HepG2 (cell line): ENCODE data around the gene C20orf96. TPM values are rescaled to one million over a fixed set of nuclear protein-coding genes. Genes with fewer than 3 reads are reported as not detected.

ENCODE experiments used
- AGO1 ChIP-seq: fragments of 200-400 bp; formaldehyde crosslinking; IDR thresholded peaks from 2 replicates; pipeline ENCODE4 v1.6.1; 2017; ENCODE audit warnings: mild to moderate bottlenecking, low read depth, low read length, moderate library complexity; ENCODE audit not compliant: poor library complexity, severe bottlenecking
- CAMTA2 ChIP-seq: sonication (generic); formaldehyde crosslinking; IDR thresholded peaks from 2 replicates; pipeline ENCODE4 v1.4.0; 2020; ENCODE audit warnings: mild to moderate bottlenecking, missing genetic modification reagents, borderline replicate concordance
- EEA1 ChIP-seq: sonication (generic); formaldehyde crosslinking; IDR thresholded peaks from 2 replicates; pipeline ENCODE4 v1.5.1; 2020; ENCODE audit warnings: mild to moderate bottlenecking, missing genetic modification reagents, borderline replicate concordance
- HNF4G ChIP-seq, 2 experiments: sonication (generic) in 1 of 2; formaldehyde crosslinking in 1 of 2; IDR thresholded peaks; 2 replicates each; pipeline versions ENCODE4 v1.4.0 to v1.6.1; 2011 to 2020; ENCODE audit warnings: borderline replicate concordance in 2 of 2, low read depth in 2 of 2, mild to moderate bottlenecking in 2 of 2, low read length in 1 of 2, missing genetic modification reagents in 1 of 2, moderate library complexity in 1 of 2
- IRF2 ChIP-seq: IDR thresholded peaks from 2 replicates; pipeline ENCODE4 v1.6.1; 2018; ENCODE audit warnings: missing genetic modification reagents, missing compliant biosample characterization
- JUN ChIP-seq: sonication (generic); formaldehyde crosslinking; IDR thresholded peaks from 2 replicates; pipeline ENCODE4 v1.4.0; 2020; ENCODE audit warnings: mild to moderate bottlenecking, missing genetic modification reagents
- KLF16 ChIP-seq, 2 experiments: sonication (generic) in 1 of 2; formaldehyde crosslinking in 1 of 2; IDR thresholded peaks; 2 replicates each; pipeline versions ENCODE4 v1.6.1 to v1.8.0; 2016 to 2023; ENCODE audit warnings: missing genetic modification reagents in 2 of 2, missing compliant biosample characterization in 1 of 2
- KLF6 ChIP-seq: IDR thresholded peaks from 2 replicates; pipeline ENCODE4 v1.8.0; 2016; ENCODE audit warnings: missing biosample characterization, missing genetic modification reagents
- MED8 ChIP-seq: sonication (generic); formaldehyde crosslinking; IDR thresholded peaks from 2 replicates; pipeline ENCODE4 v1.8.1; 2023; ENCODE audit warnings: mild to moderate bottlenecking, missing genetic modification reagents; ENCODE audit not compliant: insufficient replicate concordance
- MYC ChIP-seq: sonication (generic); formaldehyde crosslinking; IDR thresholded peaks from 2 replicates; pipeline ENCODE4 v1.9.0; 2021; ENCODE audit warnings: missing genetic modification reagents, borderline replicate concordance
- NCOA1 ChIP-seq: sonication (generic); formaldehyde crosslinking; IDR thresholded peaks from 2 replicates; pipeline ENCODE4 v1.9.0; 2021; ENCODE audit warnings: missing genetic modification reagents
- PAXIP1 ChIP-seq: sonication (generic); formaldehyde crosslinking; conservative IDR thresholded peaks from 2 replicates; pipeline ENCODE4 v1.4.0; 2020; ENCODE audit warnings: mild to moderate bottlenecking, missing genetic modification reagents, moderate library complexity
- RBM22 ChIP-seq: fragments of 200-400 bp; formaldehyde crosslinking; optimal IDR thresholded peaks from 2 replicates; pipeline ENCODE3; 2017; ENCODE audit warnings: mild to moderate bottlenecking, low read length, moderate library complexity
- RELA ChIP-seq: sonication (generic); formaldehyde crosslinking; IDR thresholded peaks from 2 replicates; pipeline ENCODE4 v1.4.0; 2020; ENCODE audit warnings: missing genetic modification reagents
- SMAD9 ChIP-seq: sonication (generic); formaldehyde crosslinking; IDR thresholded peaks from 2 replicates; pipeline ENCODE4 v1.5.1; 2020; ENCODE audit warnings: mild to moderate bottlenecking, missing genetic modification reagents
- SMARCC2 ChIP-seq: fragments of 450-650 bp; IDR thresholded peaks from 2 replicates; pipeline ENCODE4 v1.6.1; 2017; ENCODE audit warnings: antibody characterized with exemption, mild to moderate bottlenecking
- ZBTB21 ChIP-seq: sonication (generic); formaldehyde crosslinking; IDR thresholded peaks from 2 replicates; pipeline ENCODE4 v1.4.0; 2020; ENCODE audit warnings: missing genetic modification reagents
- ZFP36L1 ChIP-seq: sonication (generic); formaldehyde crosslinking; IDR thresholded peaks from 2 replicates; pipeline ENCODE4 v1.8.0; 2022; ENCODE audit warnings: mild to moderate bottlenecking, missing genetic modification reagents, moderate library complexity
- ZMYM3 ChIP-seq: sonication (generic); formaldehyde crosslinking; IDR thresholded peaks from 2 replicates; pipeline ENCODE4 v1.5.1; 2020; ENCODE audit warnings: mild to moderate bottlenecking, missing genetic modification reagents
- ZNF292 ChIP-seq: sonication (generic); formaldehyde crosslinking; IDR thresholded peaks from 2 replicates; pipeline ENCODE4 v1.8.1; 2022; ENCODE audit warnings: mild to moderate bottlenecking, low read depth, missing genetic modification reagents, borderline replicate concordance
- ZNF333 ChIP-seq: sonication (generic); formaldehyde crosslinking; IDR thresholded peaks from 2 replicates; pipeline ENCODE4 v1.4.0; 2020; ENCODE audit warnings: mild to moderate bottlenecking, missing genetic modification reagents, borderline replicate concordance
- ZNF580 ChIP-seq: IDR thresholded peaks from 2 replicates; pipeline ENCODE4 v1.6.1; 2016; ENCODE audit warnings: low read depth, borderline replicate concordance
- ZNF589 ChIP-seq: sonication (generic); formaldehyde crosslinking; conservative IDR thresholded peaks from 2 replicates; pipeline ENCODE4 v1.8.0; 2022; ENCODE audit warnings: mild to moderate bottlenecking, moderate library complexity, missing genetic modification reagents
- ZSCAN9 ChIP-seq: IDR thresholded peaks from 2 replicates; pipeline ENCODE4 v1.6.1; 2016; ENCODE audit warnings: borderline replicate concordance
- ZZZ3 ChIP-seq: sonication (generic); formaldehyde crosslinking; IDR thresholded peaks from 2 replicates; pipeline ENCODE4 v1.4.0; 2020; ENCODE audit warnings: missing genetic modification reagents, mild to moderate bottlenecking, borderline replicate concordance
- polyA plus RNA-seq, 8 experiments: library from polyadenylated mRNA; depleted of rRNA in 3 of 8; stranded (reverse) in 7 of 8; unstranded in 1 of 8; fragments of >200 nt; fragmentation: Illumina TruSeq in 4 of 8; extraction: Trizol in 4 of 8; gene quantifications; 2 replicates each; pipeline versions ENCODE4 v1.2.1 to v1.2.3, GENCODE V29; 2011 to 2016; ENCODE audit warnings: low read depth in 4 of 8, missing spikeins in 1 of 8, mixed read lengths in 1 of 8; ENCODE audit not compliant: insufficient read depth in 1 of 8
- total RNA-seq, 5 experiments: library from RNA; depleted of rRNA; stranded (reverse); fragments of >200 nt; fragmentation: Illumina TruSeq; extraction: Trizol; gene quantifications; 2 replicates each; pipeline ENCODE4 v1.2.3, GENCODE V29; 2016; ENCODE audit warnings: low read depth in 1 of 5

The C20orf96 gene
- total and polyA plus RNA-seq, 2 of the 13 experiments (the other 11 are each of a cell fraction or from before 2014, with no cell fraction given), result 3.8 to 20.6 TPM

GRCh38 chr20:297925-298775 is 7.6 kb upstream of the C20orf96 start (continued):
- TF ChIP-seq ZNF333 (CRISPR knock-in tag) (peak; percentile 93), MYC (CRISPR knock-in tag) (peak; percentile 70), PAXIP1 (CRISPR knock-in tag) (no peak), IRF2 (CRISPR knock-in tag) (0 out of 2 replicates have a peak, but pooled peaks have one; percentile 16), ZMYM3 (no peak), ZSCAN9 (peak; percentile 87; the same call in 1 of the 2 replicates), RBM22 (peak; percentile 34), RELA (CRISPR knock-in tag) (no peak), ZNF589 (CRISPR knock-in tag) (0 out of 2 replicates have a peak, but pooled peaks have one; percentile 18), KLF6 (CRISPR knock-in tag) (peak; percentile 53; the same call in 1 of the 2 replicates), NCOA1 (peak; percentile 82), JUN (CRISPR knock-in tag) (no peak), EEA1 (CRISPR knock-in tag) (peak; percentile 88), ZNF292 (CRISPR knock-in tag) (peak; percentile 66; the same call in 1 of the 2 replicates), KLF16 (CRISPR knock-in tag; IDR thresholded peaks at IDR 0.05) (peak in 1 of 2 experiments; percentile 19; a peak in 1 of 4 replicates), HNF4G (IDR thresholded peaks at IDR 0.05; ENCODE audit: borderline replicate concordance, low read depth, low read length) (0 out of 2 replicates have a peak, but pooled peaks have one; percentile 2), HNF4G (CRISPR knock-in tag; IDR thresholded peaks at IDR 0.05; ENCODE audit: borderline replicate concordance, low read depth) (no peak; the same call in 1 of the 2 replicates), AGO1 (peak; percentile 42), ZZZ3 (CRISPR knock-in tag) (0 out of 2 replicates have a peak, but pooled peaks have one; percentile 9), ZNF580 (CRISPR knock-in tag) (peak; percentile 54), SMAD9 (0 out of 2 replicates have a peak, but pooled peaks have one; percentile 69), SMARCC2 (no peak), CAMTA2 (CRISPR knock-in tag) (peak; percentile 99), MED8 (CRISPR knock-in tag) (peak; percentile 89), ZBTB21 (CRISPR knock-in tag) (0 out of 2 replicates have a peak, but pooled peaks have one; percentile 17), ZFP36L1 (CRISPR knock-in tag) (no peak; the same call in 1 of the 2 replicates)
